GM12878 (cell line): ENCODE data around the gene BRAT1.

Experiments used
- BRCA1 ChIP-seq: IDR thresholded peaks from 2 replicates; pipeline ENCODE4 v1.6.1; 2011; ENCODE audit warnings: low read depth, low read length, improper control_type of control experiment
- CBFB ChIP-seq: IDR thresholded peaks from 2 replicates; pipeline ENCODE4 v1.6.1; 2016; ENCODE audit warnings: antibody characterized with exemption, low read depth
- CBX5 ChIP-seq: sonication (generic); IDR thresholded peaks from 2 replicates; pipeline ENCODE4 v1.6.1; 2016; ENCODE audit warnings: low read depth, moderate library complexity, mild to moderate bottlenecking, inconsistent platforms
- JUND ChIP-seq: IDR thresholded peaks from 2 replicates; pipeline ENCODE4 v1.6.1; 2012; ENCODE audit warnings: low read depth, mild to moderate bottlenecking, low read length, improper control_type of control experiment, moderate library complexity
- NR2C2 ChIP-seq: IDR thresholded peaks from 2 replicates; pipeline ENCODE4 v1.6.1; 2011; ENCODE audit warnings: borderline replicate concordance, low read depth; ENCODE audit not compliant: control insufficient read depth, insufficient read length
- STAT3 ChIP-seq: IDR thresholded peaks from 2 replicates; pipeline ENCODE4 v1.6.1; 2011; ENCODE audit warnings: low read depth, low read length, improper control_type of control experiment
- SUZ12 ChIP-seq: fragments of 200-600 bp; sonication (generic); IDR thresholded peaks from one replicate; pipeline ENCODE4 v1.6.1; 2018; ENCODE audit warnings: antibody characterized with exemption, mild to moderate bottlenecking; ENCODE audit not compliant: unreplicated experiment
- YY1 ChIP-seq: IDR thresholded peaks from 2 replicates; pipeline ENCODE4 v1.6.1; 2011; ENCODE audit warnings: low read depth, mild to moderate bottlenecking, low read length
- ZNF217 ChIP-seq: fragments of 450-650 bp; IDR thresholded peaks from 2 replicates; pipeline ENCODE4 v1.6.1; 2017; ENCODE audit warnings: antibody characterized with exemption, mild to moderate bottlenecking
- ZSCAN29 ChIP-seq: fragments of 450-650 bp; IDR thresholded peaks from 2 replicates; pipeline ENCODE4 v1.6.1; 2017; ENCODE audit warnings: mild to moderate bottlenecking, moderate library complexity
- TF ChIP-seq, protein P1 (sequence below), 3 experiments: IDR thresholded peaks in 2 of 3; conservative IDR thresholded peaks in 1 of 3; 2 replicates each; pipeline ENCODE4 v1.5.1; 2011; ENCODE audit warnings: low read depth in 3 of 3, low read length in 3 of 3, mild to moderate bottlenecking in 3 of 3, control low read depth in 2 of 3, moderate library complexity in 2 of 3, inconsistent platforms in 1 of 3, mixed read lengths in 1 of 3; ENCODE audit not compliant: control insufficient read depth in 2 of 3, insufficient read depth in 1 of 3; ENCODE audit errors: extremely low read depth in 1 of 3
- TF ChIP-seq, protein P2 (sequence below): IDR thresholded peaks from 2 replicates; pipeline ENCODE4 v1.6.1; 2012; ENCODE audit warnings: low read depth, low read length, improper control_type of control experiment

GRCh38 chr7:2575046-2575732 lies 19.9 kb upstream of the BRAT1 start:
- TF ChIP-seq NR2C2 (no peak), ZSCAN29 (no peak), CBX5 (no peak), STAT3 (no peak), ZNF217 (no peak), JUND (no peak), SUZ12 (no peak), CBFB (no peak), YY1 (no peak), BRCA1 (no peak)
- TF ChIP-seq, protein P1, sequence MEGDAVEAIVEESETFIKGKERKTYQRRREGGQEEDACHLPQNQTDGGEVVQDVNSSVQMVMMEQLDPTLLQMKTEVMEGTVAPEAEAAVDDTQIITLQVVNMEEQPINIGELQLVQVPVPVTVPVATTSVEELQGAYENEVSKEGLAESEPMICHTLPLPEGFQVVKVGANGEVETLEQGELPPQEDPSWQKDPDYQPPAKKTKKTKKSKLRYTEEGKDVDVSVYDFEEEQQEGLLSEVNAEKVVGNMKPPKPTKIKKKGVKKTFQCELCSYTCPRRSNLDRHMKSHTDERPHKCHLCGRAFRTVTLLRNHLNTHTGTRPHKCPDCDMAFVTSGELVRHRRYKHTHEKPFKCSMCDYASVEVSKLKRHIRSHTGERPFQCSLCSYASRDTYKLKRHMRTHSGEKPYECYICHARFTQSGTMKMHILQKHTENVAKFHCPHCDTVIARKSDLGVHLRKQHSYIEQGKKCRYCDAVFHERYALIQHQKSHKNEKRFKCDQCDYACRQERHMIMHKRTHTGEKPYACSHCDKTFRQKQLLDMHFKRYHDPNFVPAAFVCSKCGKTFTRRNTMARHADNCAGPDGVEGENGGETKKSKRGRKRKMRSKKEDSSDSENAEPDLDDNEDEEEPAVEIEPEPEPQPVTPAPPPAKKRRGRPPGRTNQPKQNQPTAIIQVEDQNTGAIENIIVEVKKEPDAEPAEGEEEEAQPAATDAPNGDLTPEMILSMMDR (IDR thresholded peaks at IDR 0.05 in 2 of 3, conservative IDR thresholded peaks at IDR 0.05 in 1 of 3; ENCODE audit: control insufficient read depth in 2 of 3, extremely low read depth in 1 of 3, insufficient read depth in 1 of 3, low read depth in 3 of 3, low read length in 3 of 3) = no peak
- TF ChIP-seq, protein P2, sequence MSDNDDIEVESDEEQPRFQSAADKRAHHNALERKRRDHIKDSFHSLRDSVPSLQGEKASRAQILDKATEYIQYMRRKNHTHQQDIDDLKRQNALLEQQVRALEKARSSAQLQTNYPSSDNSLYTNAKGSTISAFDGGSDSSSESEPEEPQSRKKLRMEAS = no peak
